ENCODE results near the gene ATRIP. TPM values are rescaled to one million over a fixed set of nuclear protein-coding genes. Genes with fewer than 3 reads are reported as not detected.

The ATRIP gene
- total RNA-seq, 1 donor from 2014 or later: 8.3 TPM

DNA sequence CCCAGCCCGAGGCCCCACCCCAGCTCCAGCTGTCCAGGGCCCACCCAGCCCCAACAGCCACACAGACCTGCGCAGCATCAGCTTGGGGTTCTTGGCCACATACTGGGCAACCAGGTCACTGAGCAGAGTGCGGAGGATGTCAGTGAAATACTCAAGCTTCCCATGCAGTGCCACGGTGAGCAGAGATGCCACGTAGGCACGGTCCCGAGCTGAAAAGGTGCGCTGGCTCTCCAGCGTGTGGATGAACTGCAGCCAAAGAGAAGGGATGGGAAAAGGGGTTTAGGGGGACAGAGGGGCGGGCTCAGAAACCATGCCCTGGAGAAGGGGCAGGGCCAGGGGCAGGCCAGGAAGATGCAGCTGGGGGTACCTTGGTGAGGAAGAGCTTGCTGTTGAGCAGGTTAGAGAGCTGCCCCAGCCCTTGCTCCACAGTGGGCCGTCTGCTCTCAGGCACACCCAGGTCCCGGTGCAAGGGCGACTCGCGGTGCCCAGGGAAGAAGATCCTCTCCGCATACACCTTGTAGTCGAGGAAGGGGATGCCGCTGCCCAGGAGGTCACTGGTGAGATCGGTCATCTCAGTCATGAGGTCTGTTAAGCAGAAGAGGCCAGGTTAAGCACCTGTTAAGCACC lies 34.0 kb upstream of the ATRIP start:
- H3K27me3 Mint-ChIP-seq (ENCODE audit: insufficient read depth, low read depth): peaks cover 7% of the 10 kb centered on the region
- Histone ChIP-seq H3K36me3 (no peaks in the 10 kb centered on the region), H3F3A (ENCODE audit: low read depth) (no peaks in the 10 kb centered on the region), H3K4me1 (no peaks in the 10 kb centered on the region), H3K9ac (no peak overlapping the region), H3K79me2 (ENCODE audit: low read depth) (no peaks in the 10 kb centered on the region), H3K27ac (no peak overlapping the region), H4K20me1 (ENCODE audit: low read depth) (peaks cover 4% of the 10 kb centered on the region), H3K4me2 (no peak overlapping the region), H2AFZ (replicated peaks) (no peak overlapping the region), H3K9me3 (ENCODE audit: low read depth) (no peaks in the 10 kb centered on the region), H3K27me3 (no peaks in the 10 kb centered on the region), H3K4me3 (no peak overlapping the region)
- H3K4me1 Mint-ChIP-seq: no peaks in the 10 kb centered on the region
- H3K27ac Mint-ChIP-seq: no peak overlapping the region
- no peak overlapping the region for H3K4me3 Mint-ChIP-seq
- TF ChIP-seq EZH2 (IDR thresholded peaks at IDR 0.05): no peak
- TF ChIP-seq, protein P1, sequence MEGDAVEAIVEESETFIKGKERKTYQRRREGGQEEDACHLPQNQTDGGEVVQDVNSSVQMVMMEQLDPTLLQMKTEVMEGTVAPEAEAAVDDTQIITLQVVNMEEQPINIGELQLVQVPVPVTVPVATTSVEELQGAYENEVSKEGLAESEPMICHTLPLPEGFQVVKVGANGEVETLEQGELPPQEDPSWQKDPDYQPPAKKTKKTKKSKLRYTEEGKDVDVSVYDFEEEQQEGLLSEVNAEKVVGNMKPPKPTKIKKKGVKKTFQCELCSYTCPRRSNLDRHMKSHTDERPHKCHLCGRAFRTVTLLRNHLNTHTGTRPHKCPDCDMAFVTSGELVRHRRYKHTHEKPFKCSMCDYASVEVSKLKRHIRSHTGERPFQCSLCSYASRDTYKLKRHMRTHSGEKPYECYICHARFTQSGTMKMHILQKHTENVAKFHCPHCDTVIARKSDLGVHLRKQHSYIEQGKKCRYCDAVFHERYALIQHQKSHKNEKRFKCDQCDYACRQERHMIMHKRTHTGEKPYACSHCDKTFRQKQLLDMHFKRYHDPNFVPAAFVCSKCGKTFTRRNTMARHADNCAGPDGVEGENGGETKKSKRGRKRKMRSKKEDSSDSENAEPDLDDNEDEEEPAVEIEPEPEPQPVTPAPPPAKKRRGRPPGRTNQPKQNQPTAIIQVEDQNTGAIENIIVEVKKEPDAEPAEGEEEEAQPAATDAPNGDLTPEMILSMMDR (IDR thresholded peaks at IDR 0.05): no peak
- TF ChIP-seq EZH2phosphoT487 (IDR thresholded peaks at IDR 0.05): no peak
- peaks cover 29% of the 10 kb centered on the region for H3K36me3 Mint-ChIP-seq
- DNase-seq (ENCODE audit: low spot score): no peak
- H3K9me3 Mint-ChIP-seq: no peaks in the 10 kb centered on the region

DNA sequence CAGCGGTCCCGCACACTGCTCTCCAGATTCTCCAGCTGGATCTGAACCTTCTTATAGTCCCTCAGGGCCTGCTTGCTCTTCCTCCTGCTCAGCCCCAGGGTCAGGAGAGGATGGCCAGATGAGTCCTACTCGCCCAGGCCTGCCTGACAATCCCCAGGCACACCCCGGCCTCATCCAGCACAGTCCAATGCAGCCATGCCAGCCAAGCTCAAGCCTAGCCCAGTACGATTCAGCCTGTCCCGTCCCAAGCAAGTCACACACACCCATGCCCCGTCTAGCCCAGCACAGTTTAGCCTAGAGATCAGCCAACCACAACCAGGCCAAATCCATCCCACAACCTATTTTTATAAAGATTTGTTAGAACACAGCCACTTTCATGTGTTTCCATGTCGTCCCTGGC lies 33.5 kb upstream of the ATRIP start:
- Histone ChIP-seq H2AFZ (replicated peaks) (no peak overlapping the region), H3K79me2 (ENCODE audit: low read depth) (no peaks in the 10 kb centered on the region), H3K9me3 (ENCODE audit: low read depth) (no peaks in the 10 kb centered on the region), H3K27ac (no peak overlapping the region), H3K4me3 (no peak overlapping the region), H3K27me3 (no peaks in the 10 kb centered on the region), H4K20me1 (ENCODE audit: low read depth) (peaks cover 4% of the 10 kb centered on the region), H3F3A (ENCODE audit: low read depth) (no peaks in the 10 kb centered on the region), H3K4me1 (no peaks in the 10 kb centered on the region), H3K4me2 (no peak overlapping the region), H3K36me3 (no peaks in the 10 kb centered on the region), H3K9ac (no peak overlapping the region)
- Mint-ChIP-seq H3K27me3 (ENCODE audit: insufficient read depth, low read depth) (peaks cover 7% of the 10 kb centered on the region), H3K4me1 (no peaks in the 10 kb centered on the region), H3K36me3 (peaks cover 30% of the 10 kb centered on the region), H3K27ac (no peak overlapping the region), H3K4me3 (no peak overlapping the region), H3K9me3 (no peaks in the 10 kb centered on the region)
- DNase-seq (ENCODE audit: low spot score): no peak
- TF ChIP-seq EZH2phosphoT487 (IDR thresholded peaks at IDR 0.05): no peak
- TF ChIP-seq, protein P1 (IDR thresholded peaks at IDR 0.05): no peak
- no peak for TF ChIP-seq EZH2 (IDR thresholded peaks at IDR 0.05)

DNA sequence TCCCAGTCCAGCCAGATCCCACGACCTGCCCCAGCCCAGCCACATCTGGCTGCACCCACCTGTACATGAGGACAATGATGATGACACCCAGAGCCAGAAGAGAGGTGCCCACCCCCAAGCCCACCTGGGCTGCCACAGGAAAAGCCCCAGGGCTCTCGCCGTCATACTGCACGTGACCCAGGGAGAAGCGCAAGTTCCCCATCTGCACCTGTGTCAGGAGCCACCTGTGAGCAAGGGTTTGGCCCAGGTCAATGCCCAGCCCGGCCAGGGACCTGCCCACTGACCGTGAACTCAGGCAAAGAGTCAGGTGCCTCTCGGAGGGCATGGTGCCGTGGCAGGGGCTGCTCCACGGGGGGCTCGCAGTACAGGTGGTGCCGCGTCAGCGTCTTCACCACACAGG lies 32.9 kb upstream of the ATRIP start:
- no peak overlapping the region for H2AFZ ChIP-seq (replicated peaks)
- no peak overlapping the region for H3K9ac ChIP-seq
- no peaks in the 10 kb centered on the region for H3K36me3 ChIP-seq
- Mint-ChIP-seq H3K27ac (no peak overlapping the region), H3K27me3 (ENCODE audit: insufficient read depth, low read depth) (peaks cover 7% of the 10 kb centered on the region), H3K4me1 (no peaks in the 10 kb centered on the region), H3K4me3 (no peak overlapping the region), H3K9me3 (no peaks in the 10 kb centered on the region), H3K36me3 (peaks cover 27% of the 10 kb centered on the region)
- peaks cover 4% of the 10 kb centered on the region for H4K20me1 ChIP-seq (ENCODE audit: low read depth)
- no peak for DNase-seq (ENCODE audit: low spot score)
- no peak overlapping the region for H3K4me3 ChIP-seq
- no peak overlapping the region for H3K4me2 ChIP-seq
- H3K27ac ChIP-seq: no peak overlapping the region
- H3K79me2 ChIP-seq (ENCODE audit: low read depth): no peaks in the 10 kb centered on the region
- no peaks in the 10 kb centered on the region for H3K27me3 ChIP-seq
- no peaks in the 10 kb centered on the region for H3F3A ChIP-seq (ENCODE audit: low read depth)
- TF ChIP-seq EZH2 (IDR thresholded peaks at IDR 0.05): no peak
- TF ChIP-seq EZH2phosphoT487 (IDR thresholded peaks at IDR 0.05): no peak
- TF ChIP-seq, protein P1 (IDR thresholded peaks at IDR 0.05): no peak
- H3K9me3 ChIP-seq (ENCODE audit: low read depth): no peaks in the 10 kb centered on the region
- no peaks in the 10 kb centered on the region for H3K4me1 ChIP-seq
